NCI-H1436 treated with DMSO at 0.1 percent for 48 hours (cell line): ENCODE results near the gene HELLS.
"Not testable (repeated sequence)": the region's sequence is repeated elsewhere in the genome, so short reads cannot be mapped to it uniquely, and the experiment has no call there.

Source experiments
- DNase-seq: peaks from one replicate; lab custom pipeline; 2025; lab: John Stamatoyannopoulos, UW

HELLS gene

GRCh38 chr10:94545391-94546048 is at the start of gene HELLS:
Gene HELLS (plus strand): TSS chr10:94545788. CDS start chr10:94545922, 134 bp downstream.
- peak; percentile 63 for DNase-seq

GRCh38 chr10:94496010-94496409 is 49.6 kb upstream of the HELLS start:
- DNase-seq: no peak

GRCh38 chr10:94496646-94497045 is 48.9 kb upstream of the HELLS start:
- DNase-seq: no peak

GRCh38 chr10:94500063-94500462 is 45.5 kb upstream of the HELLS start:
- DNase-seq: no peak

- DNase-seq: no peak
Observed at GRCh38 chr10:94521276-94522250, 24.0 kb upstream of the HELLS start.

- no peak for DNase-seq
Observed at GRCh38 chr10:94524146-94524545, 21.4 kb upstream of the HELLS start.

- no peak for DNase-seq
Observed at GRCh38 chr10:94524711-94525110, 20.9 kb upstream of the HELLS start.

- not testable (repeated sequence) for DNase-seq
Observed at GRCh38 chr10:94531550-94531949, 14.0 kb upstream of the HELLS start.

GRCh38 chr10:94533027-94533426 is 12.6 kb upstream of the HELLS start:
- DNase-seq: no peak

- DNase-seq: not testable (repeated sequence)
Observed at GRCh38 chr10:94542282-94542681, 3.3 kb upstream of the HELLS start.

GRCh38 chr10:94546049-94546900 is 687 bp downstream of the HELLS start:
- no peak for DNase-seq

GRCh38 chr10:94546901-94547185 is 1.3 kb downstream of the HELLS start:
- peak; percentile 5 for DNase-seq

- no peak for DNase-seq
Observed at GRCh38 chr10:94549221-94549620, 3.6 kb downstream of the HELLS start.

- DNase-seq: not testable (repeated sequence)
Observed at GRCh38 chr10:94567714-94568307, 22.2 kb downstream of the HELLS start.

GRCh38 chr10:94571081-94571480 is 25.5 kb downstream of the HELLS start:
- DNase-seq: no peak

GRCh38 chr10:94571528-94571927 is 25.9 kb downstream of the HELLS start:
- no peak for DNase-seq

GRCh38 chr10:94578790-94579189 is 33.2 kb downstream of the HELLS start:
- DNase-seq: no peak

GRCh38 chr10:94583124-94583523 is 37.5 kb downstream of the HELLS start:
- DNase-seq: no peak

GRCh38 chr10:94591461-94592205 is 46.0 kb downstream of the HELLS start:
- no peak for DNase-seq

GRCh38 chr10:94602729-94603515 is 57.3 kb downstream of the HELLS start:
- DNase-seq: no peak
